ENCODE data around the gene PMF1.

PMF1 gene

DNA sequence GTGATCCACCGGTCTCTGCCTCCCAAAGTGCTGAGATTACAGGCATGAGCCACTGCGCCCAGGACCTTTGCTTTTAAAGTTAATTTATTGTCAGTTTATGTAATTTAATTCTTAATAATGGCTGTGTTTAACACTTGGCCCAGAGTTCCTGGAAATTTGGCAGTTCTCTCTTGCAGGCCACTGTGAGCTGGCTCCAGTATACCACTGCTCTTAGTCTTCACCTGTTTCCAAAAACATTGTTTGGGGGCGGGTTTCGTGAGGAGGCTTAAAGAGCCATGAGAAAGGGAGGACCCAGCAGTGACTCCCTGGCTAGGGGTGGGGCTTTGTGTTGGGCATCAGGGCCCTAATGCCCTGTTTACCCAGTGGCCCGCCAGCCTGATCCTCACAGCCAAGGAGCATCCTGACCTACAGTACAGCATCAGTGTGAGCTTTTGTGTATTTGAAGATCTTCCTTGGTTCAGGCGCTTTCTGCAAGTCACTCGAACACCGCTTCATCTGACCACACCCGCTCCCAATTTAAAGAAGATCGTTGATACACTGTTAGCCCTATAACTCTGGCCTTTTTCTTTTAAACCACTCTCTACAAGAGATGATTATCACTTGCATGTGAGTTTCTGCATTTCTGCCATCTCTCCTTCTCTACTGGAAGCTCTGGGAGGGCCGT, 17.1 kb downstream of the PMF1 start:
- in situ Hi-C loops (cut with HindIII; ENCODE audit: low pct_ligation_motif_present, low sequenced_read_pairs), result no loop called here
- TF ChIP-seq CTCF (IDR thresholded peaks at IDR 0.05; ENCODE audit: low read depth, low read length, missing control alignments), result no peak
- Histone ChIP-seq H3K27ac (no peak overlapping the region), H3K27me3 (replicated peaks) (no peaks in the 10 kb centered on the region), H3K36me3 (replicated peaks) (peaks cover 10% of the 10 kb centered on the region), H3K4me3 (ENCODE audit: low read depth, low read length) (no peak overlapping the region)
- no peak for DNase-seq

GRCh38 chr1:156230473-156230837, 17.6 kb downstream of the PMF1 start:
- TF ChIP-seq CTCF (IDR thresholded peaks at IDR 0.05; ENCODE audit: low read depth, low read length, missing control alignments), result no peak
- in situ Hi-C loops (cut with HindIII; ENCODE audit: low pct_ligation_motif_present, low sequenced_read_pairs), result no loop called here
- H3K27ac ChIP-seq, result no peak overlapping the region
- H3K27me3 ChIP-seq (replicated peaks), result no peaks in the 10 kb centered on the region
- peaks cover 10% of the 10 kb centered on the region for H3K36me3 ChIP-seq (replicated peaks)
- H3K4me3 ChIP-seq (ENCODE audit: low read depth, low read length), result no peak overlapping the region
- no peak for DNase-seq

DNA sequence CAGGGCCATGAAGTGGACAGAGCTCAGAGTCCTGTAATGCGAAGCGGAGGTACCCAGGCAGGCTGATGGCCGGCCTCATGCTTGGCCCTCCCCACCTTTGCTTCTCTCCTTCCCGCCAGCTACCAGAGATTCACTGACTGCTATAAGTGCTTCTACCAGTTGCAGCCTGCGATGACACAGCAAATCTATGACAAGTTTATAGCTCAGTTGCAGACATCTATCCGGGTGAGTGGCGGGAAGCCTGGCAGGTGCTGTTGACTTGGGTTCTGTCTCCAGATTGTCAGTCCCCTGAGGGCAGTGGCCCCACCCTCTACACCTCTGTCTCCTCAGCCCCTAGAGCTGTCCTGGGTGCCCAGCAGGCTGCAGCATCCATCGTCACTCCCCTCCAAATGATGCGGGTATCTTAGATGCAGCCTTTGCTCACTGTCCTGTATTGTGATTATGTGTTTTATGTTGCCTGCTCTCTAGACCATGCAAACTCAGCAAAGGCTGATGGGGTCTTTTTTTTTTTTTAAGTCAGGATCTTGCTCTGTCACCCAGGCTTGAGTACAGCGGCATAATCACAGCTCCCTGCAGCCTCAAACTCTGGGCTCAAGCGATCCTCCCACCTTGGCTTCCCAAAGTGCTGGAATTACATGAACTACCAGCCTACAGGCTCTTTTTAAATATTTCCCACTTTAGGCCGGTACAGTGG, 19.5 kb downstream of the PMF1 start:
- TF ChIP-seq CTCF (IDR thresholded peaks at IDR 0.05; ENCODE audit: low read depth, low read length, missing control alignments), result no peak
- no peak overlapping the region for H3K27ac ChIP-seq
- in situ Hi-C loops (cut with HindIII; ENCODE audit: low pct_ligation_motif_present, low sequenced_read_pairs), result no loop called here
- no peak overlapping the region for H3K4me3 ChIP-seq (ENCODE audit: low read depth, low read length)
- no peak for DNase-seq
- no peaks in the 10 kb centered on the region for H3K27me3 ChIP-seq (replicated peaks)
- peaks cover 19% of the 10 kb centered on the region for H3K36me3 ChIP-seq (replicated peaks)

DNA sequence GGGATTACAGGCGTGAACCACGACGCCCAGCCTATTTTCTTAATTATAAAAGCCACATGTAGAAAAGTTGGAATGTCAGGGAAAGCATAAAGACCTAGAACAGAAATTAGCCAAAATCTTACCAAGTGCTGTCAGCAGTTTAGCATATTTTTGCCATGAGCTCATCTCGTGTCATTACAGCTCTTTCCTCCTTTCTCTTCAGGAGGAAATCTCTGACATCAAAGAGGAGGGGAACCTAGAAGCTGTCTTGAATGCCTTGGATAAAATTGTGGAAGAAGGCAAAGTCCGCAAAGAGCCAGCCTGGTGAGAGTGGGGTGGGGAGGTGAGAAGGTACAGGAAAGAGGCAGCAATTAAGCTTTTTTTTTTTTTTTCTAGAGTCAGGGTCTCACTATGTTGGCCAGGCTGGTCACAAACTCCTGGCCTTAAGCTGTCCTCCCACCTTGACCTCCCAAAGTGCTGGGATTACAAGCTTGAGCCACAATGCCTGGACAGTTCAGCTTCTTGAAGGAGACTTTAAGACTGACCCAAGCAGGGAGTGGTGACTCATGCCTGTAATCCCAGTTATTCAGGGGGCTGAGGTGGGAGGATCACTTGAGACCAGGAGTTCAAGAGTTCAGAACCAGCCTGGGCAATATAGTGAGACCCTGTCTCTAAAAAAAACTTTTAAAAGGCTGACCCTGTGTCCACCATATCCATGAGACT, 20.8 kb downstream of the PMF1 start:
- TF ChIP-seq CTCF (IDR thresholded peaks at IDR 0.05; ENCODE audit: low read depth, low read length, missing control alignments), result no peak
- Histone ChIP-seq H3K4me3 (ENCODE audit: low read depth, low read length) (no peak overlapping the region), H3K36me3 (replicated peaks) (peaks cover 15% of the 10 kb centered on the region), H3K27ac (peak overlapping the region; percentile 81), H3K27me3 (replicated peaks) (no peaks in the 10 kb centered on the region)
- in situ Hi-C loops (cut with HindIII; ENCODE audit: low pct_ligation_motif_present, low sequenced_read_pairs), result no loop called here
- peak; percentile 72 for DNase-seq

GRCh38 chr1:156236164-156236563, 23.4 kb downstream of the PMF1 start:
- TF ChIP-seq CTCF (IDR thresholded peaks at IDR 0.05; ENCODE audit: low read depth, low read length, missing control alignments), result no peak
- no peak for DNase-seq
- peaks cover 11% of the 10 kb centered on the region for H3K36me3 ChIP-seq (replicated peaks)
- no peak overlapping the region for H3K27ac ChIP-seq
- no peaks in the 10 kb centered on the region for H3K27me3 ChIP-seq (replicated peaks)
- H3K4me3 ChIP-seq (ENCODE audit: low read depth, low read length), result no peak overlapping the region
- in situ Hi-C loops (cut with HindIII; ENCODE audit: low pct_ligation_motif_present, low sequenced_read_pairs), result no loop called here
